HG02970 (cell line): ENCODE measurements around the gene CLCN5.

Experiments
- ATAC-seq: cut with Tn5 transposase; IDR thresholded peaks from one replicate; pipeline ENCODE4 v1.9.1; 2021; ENCODE audit warnings: mild to moderate bottlenecking, moderate library complexity, moderate number of reproducible peaks; ENCODE audit not compliant: unreplicated experiment, low FRiP score

CLCN5 gene

DNA sequence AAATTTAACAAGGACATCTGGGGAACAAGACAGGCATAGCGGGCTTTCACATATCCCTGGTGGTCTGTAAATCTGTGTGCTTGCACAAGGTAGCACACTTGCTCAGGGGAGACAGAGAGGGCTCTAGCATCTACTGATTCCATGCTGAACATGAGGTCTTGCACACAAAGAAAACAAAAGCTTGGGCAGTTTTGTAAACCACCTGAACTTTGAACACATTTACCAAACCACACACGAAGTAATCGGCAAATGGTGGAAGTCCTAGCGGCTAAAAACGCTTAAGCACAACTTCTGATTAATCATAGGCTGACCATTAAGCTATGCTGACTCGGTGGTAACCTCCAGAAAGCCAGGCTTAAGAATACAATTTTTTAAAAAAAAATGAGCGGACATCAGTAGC is 225.6 kb downstream of the CLCN5 start:
- no peak for ATAC-seq
